Posterior cingulate gyrus (tissue), 11 donors: Measurements from ENCODE around the gene ASAP2.
A peak's percentile ranks its signal among the peaks of the same experiment; 100 is the strongest.

ENCODE experiments used
- DNase-seq, 10 donors: peaks; one replicate each; pipeline versions ENCODE4 v3.0.0 to v3.0.0-alpha.2; 2020 to 2021; ENCODE audit warnings: mixed read lengths in 3 of 10
- intact Hi-C: fragments of 100-400 bp; cut with DNase I; formaldehyde crosslinking; loops from one replicate; pipeline ENCODE4 v1.15.1; 2023

The ASAP2 gene

DNA sequence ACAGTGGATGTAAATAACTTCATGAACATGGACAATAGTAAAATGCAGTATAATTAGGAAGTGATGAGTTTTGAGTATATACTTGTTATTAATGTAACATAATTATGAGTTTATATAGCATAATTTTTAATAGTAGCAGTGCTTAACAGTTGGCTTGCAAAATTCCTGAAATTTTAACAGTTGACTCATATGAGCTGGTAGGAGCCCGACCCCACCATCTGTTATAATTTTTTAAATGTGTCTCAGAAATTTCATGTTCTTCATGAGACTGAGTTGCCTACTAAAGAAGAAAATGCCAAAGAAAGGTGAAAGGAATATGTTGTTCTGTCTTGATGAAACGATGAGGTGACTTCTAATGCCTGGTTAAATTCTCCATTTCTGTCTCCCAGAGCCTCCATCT is 154.1 kb downstream of the ASAP2 start:
- intact Hi-C loops = no loop called here
- DNase-seq = no peak

DNA sequence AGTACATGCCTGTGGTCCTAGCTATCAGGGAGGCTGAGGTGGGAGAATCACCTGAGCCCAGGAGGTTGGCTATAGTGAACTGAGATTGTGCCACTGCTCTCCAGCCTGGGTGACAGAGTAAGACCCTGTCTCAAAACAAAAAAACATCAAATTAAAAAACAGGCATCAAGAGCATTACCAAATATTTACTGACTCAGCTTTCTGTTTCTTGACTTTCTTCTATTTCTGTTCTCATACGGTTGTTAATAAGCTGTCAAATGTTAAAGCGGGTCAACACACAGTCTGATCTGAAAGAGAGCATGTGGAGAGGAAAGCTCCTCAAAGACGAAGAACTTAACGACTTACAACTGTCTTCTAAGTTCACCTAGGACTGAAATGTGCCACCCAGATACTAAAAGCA is 157.8 kb downstream of the ASAP2 start:
- intact Hi-C loops = no loop called here
- DNase-seq = no peak

- intact Hi-C loops = no loop called here
- DNase-seq = peak in 1 of 10 donors; percentile 14
These were observed 158.3 kb downstream of the ASAP2 start for GRCh38 chr2:9364791-9365497.

DNA sequence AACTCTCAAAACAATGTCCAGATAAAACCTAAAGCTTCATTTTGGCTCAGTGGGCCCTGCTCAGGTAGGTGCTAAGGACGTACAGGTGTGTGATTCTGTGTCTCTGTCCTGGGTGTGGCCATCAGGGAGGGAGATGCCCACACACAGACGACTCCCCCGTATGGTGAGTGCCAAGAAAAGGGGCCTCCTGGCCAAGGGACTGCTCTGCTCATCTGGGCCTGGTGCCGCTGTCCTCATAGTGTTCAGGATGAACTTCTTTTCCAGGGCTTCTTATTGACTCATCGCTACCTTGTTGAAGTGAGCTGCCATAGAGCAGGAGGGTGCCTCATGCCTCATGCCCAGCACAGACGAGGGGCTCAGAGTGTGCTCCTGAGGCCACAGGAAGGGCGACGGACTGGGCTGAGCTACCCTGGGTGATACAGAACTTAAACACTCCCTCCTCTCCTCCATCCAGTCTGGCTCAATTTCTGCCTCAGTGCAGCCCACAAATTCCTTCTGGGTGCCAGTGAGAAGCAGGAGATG is 158.9 kb downstream of the ASAP2 start:
- peak in 1 of 10 donors; percentile 57 for DNase-seq
- intact Hi-C loops = no loop called here

- DNase-seq = peak in 2 of 10 donors; percentile 24 to 75
- intact Hi-C loops = no loop called here
These were observed 159.4 kb downstream of the ASAP2 start for GRCh38 chr2:9366026-9366425.

- DNase-seq = no peak
- intact Hi-C loops = loop anchor here (2.0 kb wide), 1 partner anchor 228 kb away; no protein-coding TSS in a partner anchor
These were observed 164.1 kb downstream of the ASAP2 start for GRCh38 chr2:9370746-9371145.

GRCh38 chr2:9373047-9373446 is 166.4 kb downstream of the ASAP2 start:
- DNase-seq = no peak

GRCh38 chr2:9373476-9373875 is 166.9 kb downstream of the ASAP2 start:
- intact Hi-C loops = no loop called here

More at GRCh38 chr2:9373047-9373446, 166.4 kb downstream of the ASAP2 start:
- intact Hi-C loops = no loop called here

GRCh38 chr2:9374071-9374730 is 167.6 kb downstream of the ASAP2 start:
- no peak for DNase-seq
- intact Hi-C loops = no loop called here

More at GRCh38 chr2:9373476-9373875, 166.9 kb downstream of the ASAP2 start:
- no peak for DNase-seq

DNA sequence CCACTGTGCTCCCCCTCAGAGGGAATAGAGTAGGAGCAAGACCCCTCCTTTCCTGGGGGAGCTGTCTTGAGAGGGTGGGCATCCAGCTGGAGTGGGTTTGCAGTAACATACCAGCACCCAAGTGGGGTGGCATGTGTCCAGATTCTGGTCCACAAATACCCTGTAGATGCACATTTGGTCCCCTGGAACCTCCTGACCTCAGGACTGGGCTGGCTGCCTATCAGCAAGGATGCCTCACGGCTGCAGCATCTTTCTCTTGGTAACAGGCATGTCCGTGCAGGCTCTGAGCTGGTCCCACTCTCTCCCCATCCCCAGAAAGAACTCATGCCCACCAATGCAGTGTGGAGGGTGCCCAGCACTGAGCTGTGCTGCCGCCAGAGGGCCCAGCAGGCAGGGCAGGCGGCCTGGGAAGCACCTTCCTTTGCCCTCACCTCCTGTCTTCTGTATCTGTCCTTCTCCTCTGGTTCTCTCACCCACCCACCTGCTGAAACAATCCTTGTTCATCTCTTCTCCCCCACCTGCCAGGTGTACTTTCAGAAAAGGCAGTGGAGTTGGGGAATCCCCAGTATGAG is 169.3 kb downstream of the ASAP2 start:
- peak in 1 of 10 donors; percentile 52 for DNase-seq
- intact Hi-C loops = no loop called here

DNA sequence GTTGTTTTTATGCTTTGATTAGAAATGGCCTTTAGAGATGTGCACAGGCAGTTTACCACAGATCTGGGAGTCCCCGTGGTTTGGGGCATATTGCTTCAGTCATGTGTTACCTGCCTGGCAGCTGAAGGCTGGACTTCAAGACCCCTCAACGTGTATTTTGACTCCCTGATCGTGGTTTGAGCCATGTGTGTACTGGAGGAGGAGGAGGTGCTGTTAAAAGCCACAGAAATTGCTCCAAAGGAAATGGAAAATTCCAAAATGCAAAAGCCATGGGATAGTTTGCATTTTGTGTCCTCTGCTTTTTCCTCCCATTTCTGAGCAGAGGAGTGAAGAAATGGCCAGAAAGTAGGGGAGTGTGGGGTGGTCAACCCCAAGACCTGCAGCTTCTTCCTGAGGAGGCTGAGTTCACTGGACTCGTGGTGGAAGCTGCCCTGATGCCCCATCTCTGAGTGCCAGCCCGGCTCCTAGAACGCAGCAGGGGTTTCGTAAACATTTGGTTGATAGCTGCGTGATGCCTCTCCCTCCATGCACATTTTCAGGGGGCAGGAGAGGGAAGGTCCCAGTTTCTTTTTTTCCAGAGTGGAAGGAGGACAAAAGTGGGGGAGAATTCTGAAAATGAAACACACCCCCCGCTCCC is 171.0 kb downstream of the ASAP2 start:
- intact Hi-C loops = no loop called here
- peak in 2 of 10 donors; percentile 40 to 55 for DNase-seq

GRCh38 chr2:9378433-9379390 is 172.1 kb downstream of the ASAP2 start:
- intact Hi-C loops = no loop called here
- DNase-seq = peak in 1 of 10 donors; percentile 79

DNA sequence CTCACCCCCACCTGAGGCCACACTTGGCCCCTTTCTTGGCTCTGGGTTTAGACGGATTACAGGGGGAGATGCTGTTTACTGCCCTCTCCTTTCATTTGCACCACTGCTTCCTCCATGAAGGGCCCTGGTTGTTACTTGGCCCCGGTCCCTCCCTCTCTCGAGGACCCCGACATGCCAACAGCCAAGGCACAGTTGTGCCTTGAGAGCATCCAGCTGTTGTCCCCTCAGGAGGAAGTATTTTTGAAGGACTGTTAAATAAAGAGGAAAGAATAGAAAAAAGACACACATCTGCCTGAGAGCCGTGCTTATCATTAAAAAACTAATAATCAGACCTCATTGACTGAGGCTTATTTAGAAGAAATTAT is 172.8 kb downstream of the ASAP2 start:
- intact Hi-C loops = no loop called here
- no peak for DNase-seq

DNA sequence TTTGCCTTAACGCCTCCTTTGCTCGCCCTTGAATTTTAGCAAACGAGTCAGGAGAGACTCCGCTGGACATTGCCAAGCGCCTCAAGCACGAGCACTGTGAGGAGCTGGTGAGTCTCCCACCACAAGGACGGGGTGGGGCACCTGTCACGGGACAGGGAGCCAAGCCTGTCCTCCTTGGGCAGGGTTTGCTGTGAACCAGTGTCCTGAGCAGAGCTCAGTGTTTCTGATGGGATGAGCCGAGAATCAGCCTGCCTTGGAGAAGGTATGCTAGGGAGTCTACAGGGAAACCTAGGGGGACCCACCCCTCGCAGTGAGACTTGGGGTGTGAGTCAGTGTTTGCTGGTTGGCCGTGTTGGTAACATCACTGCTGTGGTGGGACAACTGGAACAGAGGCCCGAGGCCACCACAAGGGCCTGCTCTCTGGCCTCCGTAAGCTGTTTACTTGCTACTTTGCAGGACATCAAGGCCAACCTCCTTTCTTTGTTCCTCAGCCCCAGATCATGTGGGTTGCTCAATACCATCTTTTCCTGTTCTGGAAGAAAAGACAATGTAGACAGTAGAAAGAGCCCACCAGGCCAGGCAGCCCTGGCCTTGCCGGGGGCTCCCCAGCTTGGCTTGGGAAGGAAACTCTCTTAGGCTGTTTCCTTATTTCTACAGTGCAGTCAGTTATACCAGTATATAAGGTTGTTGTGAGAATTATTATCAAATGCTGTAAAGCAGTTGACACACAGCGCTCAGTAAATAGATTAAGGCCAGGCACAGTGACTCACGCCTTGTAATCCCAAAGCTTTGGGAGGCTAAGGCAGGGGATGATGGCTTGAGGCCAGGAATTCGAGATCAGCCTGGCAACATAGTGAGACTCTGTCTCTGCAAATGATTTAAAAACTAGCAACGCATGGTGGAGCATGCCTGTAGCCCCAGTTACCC is 174.4 kb downstream of the ASAP2 start:
- no peak for DNase-seq
- intact Hi-C loops = no loop called here

- intact Hi-C loops = no loop called here
- no peak for DNase-seq
These were observed 176.1 kb downstream of the ASAP2 start for GRCh38 chr2:9382604-9383235.

- intact Hi-C loops = no loop called here
- peak in 1 of 10 donors; percentile 61 for DNase-seq
These were observed 177.9 kb downstream of the ASAP2 start for GRCh38 chr2:9384521-9384920.

GRCh38 chr2:9385841-9386240 is 179.2 kb downstream of the ASAP2 start:
- intact Hi-C loops = no loop called here
- peak in 1 of 10 donors; percentile 30 for DNase-seq

GRCh38 chr2:9388199-9388681 is 181.6 kb downstream of the ASAP2 start:
- intact Hi-C loops = no loop called here
- DNase-seq = peak in 1 of 10 donors; percentile 42
